H1 (cell line): ENCODE measurements around the gene COA5. TPM values are rescaled to one million over a fixed set of nuclear protein-coding genes. Genes with fewer than 3 reads are reported as not detected.

Experiments
- CTCF ChIA-PET: fragments of 300-600 bp; sonication (Branson Sonifier 250); formaldehyde crosslinking; loops from one replicate; lab custom pipeline; 2021; ENCODE audit not compliant: partially characterized antibody; lab: Charles Lee
- POLR2A ChIA-PET: fragments of 300-600 bp; sonication (Branson Sonifier 250); formaldehyde crosslinking; loops from one replicate; lab custom pipeline; 2021; ENCODE audit warnings: inconsistent platforms; ENCODE audit not compliant: partially characterized antibody; lab: Charles Lee
- DNase-seq, 2 experiments: peaks; one replicate each; pipeline versions ENCODE4 v3.0.0 to v3.0.0-alpha.2; 2010 to 2022; ENCODE audit warnings: low spot score in 2 of 2, low read depth in 1 of 2, mixed read lengths in 1 of 2
- FAIRE-seq: peaks from 2 replicates; lab custom pipeline; 2011; peaks lifted over from hg19 to GRCh38; lab: Jason Lieb, UNC
- H2AFZ ChIP-seq: 2 replicates; pipeline ENCODE4 v1.8.1; 2012; ENCODE audit warnings: low read length, inconsistent platforms
- H2AK5ac ChIP-seq: 2 replicates; pipeline ENCODE4 v1.6.1; 2013; ENCODE audit warnings: low read depth, low read length
- H2BK120ac ChIP-seq: replicated peaks from 2 replicates; pipeline ENCODE3; 2013; ENCODE audit warnings: low read depth, low read length, inconsistent platforms
- H2BK12ac ChIP-seq: 2 replicates; pipeline ENCODE4 v1.6.1; 2013; ENCODE audit warnings: low read depth, low read length
- H2BK15ac ChIP-seq: 2 replicates; pipeline ENCODE4 v1.6.1; 2013; ENCODE audit warnings: low read length
- H2BK20ac ChIP-seq: 2 replicates; pipeline ENCODE4 v1.6.1; 2013; ENCODE audit warnings: low read length
- H2BK5ac ChIP-seq: 2 replicates; pipeline ENCODE4 v1.6.1; 2013; ENCODE audit warnings: low read depth, low read length
- H3K14ac ChIP-seq: 2 replicates; pipeline ENCODE4 v1.6.1; 2013; ENCODE audit warnings: inconsistent platforms; ENCODE audit not compliant: insufficient read length
- H3K18ac ChIP-seq: 2 replicates; pipeline ENCODE4 v1.6.1; 2013; ENCODE audit warnings: low read length; ENCODE audit errors: extremely low read depth
- H3K23ac ChIP-seq: 2 replicates; pipeline ENCODE4 v1.6.1; 2013; ENCODE audit warnings: inconsistent platforms; ENCODE audit not compliant: insufficient read length
- H3K23me2 ChIP-seq: 2 replicates; pipeline ENCODE4 v1.6.1; 2013; ENCODE audit warnings: low read depth, low read length
- H3K27ac ChIP-seq: 2 replicates; pipeline ENCODE4 v1.6.1; 2011; ENCODE audit warnings: low read depth, low read length, inconsistent platforms
- H3K27me3 ChIP-seq, 4 experiments: replicated peaks in 1 of 4; 1 replicate in 1 of 4; 2 replicates in 3 of 4; pipeline versions ENCODE4 v1.6.1 to v1.8.1; 2011 to 2013; ENCODE audit warnings: low read length in 3 of 4, mild to moderate bottlenecking in 3 of 4, inconsistent platforms in 2 of 4, mixed read lengths in 2 of 4, moderate library complexity in 1 of 4; ENCODE audit not compliant: control insufficient read depth in 3 of 4, insufficient read depth in 3 of 4; ENCODE audit errors: extremely low read depth in 1 of 4
- H3K36me3 ChIP-seq, 4 experiments: 2 replicates each; pipeline versions ENCODE4 v1.6.1 to v1.8.1; 2011 to 2013; ENCODE audit warnings: mild to moderate bottlenecking in 4 of 4, low read length in 3 of 4, moderate library complexity in 2 of 4, control low read depth in 1 of 4, inconsistent platforms in 1 of 4; ENCODE audit not compliant: insufficient read depth in 4 of 4, control insufficient read depth in 2 of 4
- H3K4ac ChIP-seq: replicated peaks from 2 replicates; pipeline ENCODE3; 2013; ENCODE audit warnings: low read length, low read depth, mixed read lengths, inconsistent platforms; ENCODE audit not compliant: insufficient read length
- H3K4me1 ChIP-seq, 4 experiments: replicated peaks in 1 of 4; 1 replicate in 1 of 4; 2 replicates in 3 of 4; pipeline versions ENCODE4 v1.6.1 to v1.8.1; 2011 to 2013; ENCODE audit warnings: low read length in 3 of 4, inconsistent platforms in 2 of 4, mixed read lengths in 1 of 4; ENCODE audit not compliant: insufficient read depth in 4 of 4, control insufficient read depth in 3 of 4
- H3K4me2 ChIP-seq, 2 experiments: 2 replicates each; pipeline versions ENCODE4 v1.6.1 to v1.8.1; 2011 to 2013; ENCODE audit warnings: low read depth in 2 of 2, low read length in 2 of 2, control low read depth in 1 of 2, inconsistent platforms in 1 of 2, mild to moderate bottlenecking in 1 of 2; ENCODE audit not compliant: insufficient read depth in 1 of 2
- H3K4me3 ChIP-seq, 4 experiments: fragments of 200-600, 300-600 bp in 1 of 4; sonication (generic), shearing (Covaris generic), sonication (Bioruptor Twin) in 1 of 4; 2 replicates each; pipeline versions ENCODE4 v1.5.1 to v1.8.1; 2011 to 2016; ENCODE audit warnings: low read length in 4 of 4, low read depth in 3 of 4, control low read depth in 2 of 4, inconsistent platforms in 2 of 4, mild to moderate bottlenecking in 2 of 4, mixed read lengths in 1 of 4, moderate library complexity in 1 of 4; ENCODE audit not compliant: insufficient read depth in 2 of 4; ENCODE audit errors: extremely low read depth in 1 of 4
- H3K56ac ChIP-seq: replicated peaks from 2 replicates; pipeline ENCODE3; 2013; ENCODE audit warnings: low read depth, mild to moderate bottlenecking, mixed read lengths, low read length, inconsistent platforms; ENCODE audit not compliant: insufficient read length
- H3K79me1 ChIP-seq: 2 replicates; pipeline ENCODE4 v1.6.1; 2013; ENCODE audit warnings: low read depth, low read length, control low read depth
- H3K79me2 ChIP-seq, 2 experiments: 2 replicates each; pipeline versions ENCODE4 v1.6.1 to v1.8.1; 2012 to 2013; ENCODE audit warnings: low read length in 2 of 2, mild to moderate bottlenecking in 2 of 2, inconsistent platforms in 1 of 2; ENCODE audit not compliant: insufficient read depth in 2 of 2, control insufficient read depth in 1 of 2
- H3K9ac ChIP-seq, 4 experiments: replicated peaks in 1 of 4; 1 replicate in 1 of 4; 2 replicates in 3 of 4; pipeline versions ENCODE4 v1.6.1 to v1.8.1; 2011 to 2013; ENCODE audit warnings: low read depth in 3 of 4, low read length in 3 of 4, control low read depth in 2 of 4, mild to moderate bottlenecking in 2 of 4, moderate library complexity in 2 of 4, inconsistent platforms in 1 of 4; ENCODE audit errors: extremely low read depth in 1 of 4
- H3K9me3 ChIP-seq, 2 experiments: 2 replicates each; pipeline versions ENCODE4 v1.6.1 to v1.8.1; 2012 to 2013; ENCODE audit warnings: mild to moderate bottlenecking in 2 of 2, moderate library complexity in 2 of 2, control low read depth in 1 of 2, inconsistent platforms in 1 of 2, low read depth in 1 of 2, low read length in 1 of 2, mixed read lengths in 1 of 2; ENCODE audit not compliant: insufficient read depth in 2 of 2
- H4K20me1 ChIP-seq, 2 experiments: replicated peaks in 1 of 2; 2 replicates each; pipeline versions ENCODE3 to v1.8.1; 2011 to 2013; ENCODE audit warnings: inconsistent platforms in 2 of 2, low read length in 2 of 2, mild to moderate bottlenecking in 1 of 2; ENCODE audit not compliant: insufficient read depth in 2 of 2, control insufficient read depth in 1 of 2
- H4K5ac ChIP-seq: 2 replicates; pipeline ENCODE4 v1.6.1; 2013; ENCODE audit warnings: low read length, low read depth, mixed read lengths, inconsistent platforms; ENCODE audit not compliant: insufficient read length
- H4K8ac ChIP-seq: 2 replicates; pipeline ENCODE4 v1.8.0; 2013; ENCODE audit warnings: mild to moderate bottlenecking, moderate library complexity, low read length, inconsistent platforms; ENCODE audit not compliant: insufficient read depth; ENCODE audit errors: extremely low read depth
- H4K91ac ChIP-seq: replicated peaks from 2 replicates; pipeline ENCODE3; 2013; ENCODE audit warnings: low read length, mixed read lengths, inconsistent platforms; ENCODE audit not compliant: insufficient read length
- BRCA1 ChIP-seq: IDR thresholded peaks from 2 replicates; pipeline ENCODE4 v1.6.1; 2012; ENCODE audit warnings: low read depth, low read length, improper control_type of control experiment
- CTBP2 ChIP-seq: IDR thresholded peaks from 2 replicates; pipeline ENCODE4 v1.7.0; 2011; ENCODE audit warnings: borderline replicate concordance, mild to moderate bottlenecking, moderate library complexity, mixed read lengths, low read length; ENCODE audit not compliant: insufficient read depth, insufficient read length
- POLR2A ChIP-seq, 2 experiments: IDR thresholded peaks; 1 replicate in 1 of 2; 2 replicates in 1 of 2; pipeline ENCODE4 v1.6.1; 2011; ENCODE audit warnings: low read depth in 2 of 2, low read length in 2 of 2, mild to moderate bottlenecking in 2 of 2; ENCODE audit errors: control extremely low read depth in 1 of 2
- POLR2AphosphoS5 ChIP-seq: IDR thresholded peaks from 2 replicates; pipeline ENCODE4 v1.6.1; 2011; ENCODE audit warnings: low read depth, low read length
- RAD21 ChIP-seq, 2 experiments: IDR thresholded peaks in 1 of 2; conservative IDR thresholded peaks in 1 of 2; 2 replicates each; pipeline ENCODE4 v1.6.1; 2011; ENCODE audit warnings: low read depth in 2 of 2, low read length in 2 of 2, improper control_type of control experiment in 1 of 2, inconsistent platforms in 1 of 2, mild to moderate bottlenecking in 1 of 2, moderate library complexity in 1 of 2
- SIN3A ChIP-seq, 2 experiments: IDR thresholded peaks in 1 of 2; conservative IDR thresholded peaks in 1 of 2; 2 replicates each; pipeline ENCODE4 v1.6.1; 2011 to 2012; ENCODE audit warnings: low read length in 2 of 2, improper control_type of control experiment in 1 of 2, low read depth in 1 of 2, mild to moderate bottlenecking in 1 of 2
- TAF7 ChIP-seq: optimal IDR thresholded peaks from 2 replicates; pipeline ENCODE3; 2011; ENCODE audit warnings: low read depth, mild to moderate bottlenecking, inconsistent platforms, low read length, moderate library complexity, borderline replicate concordance
- WGBS, 2 experiments: shearing (Covaris generic) in 1 of 2; methylation state at CpG; one replicate each; pipeline versions ENCODE4 v1.1.6 to v1.1.7; 2013 to 2015; ENCODE audit warnings: low lambda C conversion rate in 2 of 2, mixed read lengths in 2 of 2, inconsistent platforms in 1 of 2, low coverage in 1 of 2, missing lambda C conversion rate in 1 of 2; ENCODE audit not compliant: insufficient replicate concordance in 2 of 2, insufficient coverage in 1 of 2, insufficient read length in 1 of 2; ENCODE audit errors: extremely low coverage in 1 of 2, missing lambda C conversion rate in 1 of 2; 5-methylcytosine and 5-hydroxymethylcytosine counted together
- polyA plus RNA-seq, 7 experiments: library from polyadenylated mRNA; depleted of rRNA in 3 of 7; stranded (reverse) in 5 of 7; unstranded in 2 of 7; fragments of >200 nt in 5 of 7; fragments of 200-250 nt in 2 of 7; gene quantifications; 1 replicate in 5 of 7; 2 replicates in 1 of 7; 4 replicates in 1 of 7; pipeline versions ENCODE4 v1.2.1 to v1.2.3, GENCODE V29; 2011 to 2013; ENCODE audit warnings: missing spikeins in 2 of 7, mixed read lengths in 2 of 7
- total RNA-seq: library from RNA; stranded (reverse); fragmentation: NEBNext Ultra II Directional; extraction: Animal tissue kit (Norgen Biotek cat#: 25700); gene quantifications from 2 replicates; pipeline ENCODE4 v1.2.1, GENCODE V29; 2021
- TF ChIP-seq, protein P1 (sequence below): IDR thresholded peaks from 2 replicates; pipeline ENCODE4 v1.6.1; 2012; ENCODE audit warnings: inconsistent platforms
- TF ChIP-seq, protein P2 (sequence below): IDR thresholded peaks from 2 replicates; pipeline ENCODE4 v1.6.1; 2012; ENCODE audit warnings: inconsistent platforms

The COA5 gene
- total and polyA plus RNA-seq, 2 of the 8 experiments (the other 6 are each of a cell fraction or from before 2014, with no cell fraction given): 20.3 to 24.7 TPM

DNA sequence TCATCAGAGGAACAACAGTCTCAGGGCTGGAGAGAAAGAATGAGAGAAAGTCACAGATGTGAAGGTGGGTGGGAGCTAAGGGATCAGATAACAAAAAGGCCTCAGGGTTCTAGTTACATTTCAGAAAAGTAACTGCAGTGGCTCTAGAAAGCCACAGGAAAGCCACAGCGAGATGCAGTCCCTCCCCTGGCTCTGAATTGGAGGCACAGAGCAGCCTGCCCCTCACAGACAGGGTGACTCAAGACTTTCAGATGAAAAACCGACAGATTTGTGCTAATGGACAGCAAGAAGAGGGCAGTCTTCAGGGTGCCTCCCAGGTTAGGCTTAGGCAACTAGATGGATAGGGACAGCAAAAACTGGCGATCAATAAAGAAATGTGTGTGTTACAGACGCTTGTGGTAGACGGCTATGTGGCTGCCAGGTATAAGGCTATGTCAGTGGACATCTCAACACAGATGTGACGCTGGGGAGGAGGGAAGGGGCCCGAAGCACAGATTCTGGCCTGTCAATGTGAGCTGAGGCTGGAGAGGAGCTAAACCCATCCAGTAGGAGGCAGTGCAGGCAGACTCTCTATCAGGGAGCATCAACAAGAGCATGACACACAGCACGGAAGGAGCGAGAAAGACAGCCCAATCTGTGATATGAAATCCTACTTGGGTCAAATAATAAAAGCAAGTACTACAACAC, 26.2 kb upstream of the COA5 start:
- no peak overlapping the region for H3K4me3 ChIP-seq
- 62% methylated on average over 9 of the region's 9 CpGs; no CpG with 5 or more reads in 1 of the 2 experiments for WGBS, 2 experiments
- H2BK12ac ChIP-seq: no peak overlapping the region
- no peak overlapping the region for H2BK5ac ChIP-seq
- 0 out of 2 replicates have a peak overlapping the region, but pooled peaks have one; percentile 71 for H2AFZ ChIP-seq
- no peak overlapping the region for H2AK5ac ChIP-seq
- H2BK20ac ChIP-seq: no peak overlapping the region
- peak; percentile 90 for FAIRE-seq
- H3K23me2 ChIP-seq: no peaks in the 10 kb centered on the region
- DNase-seq: peak; percentile 17 to 65
- ChIA-PET CTCF (interaction anchor here (0.6 to 3.3 kb wide), 16 partner anchors 9 to 432 kb away, joined by 3 to 18 read pairs (median 3); no protein-coding TSS in a partner anchor), POLR2A (interaction anchor here (1.2 kb wide), 1 partner anchor 33 kb away, joined by 4 read pairs; no protein-coding TSS in a partner anchor)
- no peaks in the 10 kb centered on the region for H3K79me2 ChIP-seq
- no peak overlapping the region for H3K27ac ChIP-seq
- no peak overlapping the region for H4K5ac ChIP-seq
- no peak overlapping the region for H2BK120ac ChIP-seq
- no peak overlapping the region for H3K4ac ChIP-seq
- no peak overlapping the region for H3K56ac ChIP-seq
- no peak overlapping the region for H3K18ac ChIP-seq
- H3K23ac ChIP-seq: no peak overlapping the region
- no peaks in the 10 kb centered on the region for H3K36me3 ChIP-seq
- H3K4me2 ChIP-seq: no peak overlapping the region
- H4K91ac ChIP-seq: no peak overlapping the region
- no peak overlapping the region for H2BK15ac ChIP-seq
- H3K79me1 ChIP-seq: no peaks in the 10 kb centered on the region
- H3K27me3 ChIP-seq: no peaks in the 10 kb centered on the region
- no peaks in the 10 kb centered on the region for H3K9me3 ChIP-seq
- H4K8ac ChIP-seq: no peak overlapping the region
- H3K14ac ChIP-seq: no peak overlapping the region
- H3K4me1 ChIP-seq: peaks cover 0 to 7% (median 1%) of the 10 kb centered on the region in 4 experiments; a peak in 3 of 7 replicates
- no peak overlapping the region for H3K9ac ChIP-seq
- H4K20me1 ChIP-seq: no peaks in the 10 kb centered on the region
- TF ChIP-seq POLR2A (IDR thresholded peaks at IDR 0.05; ENCODE audit: control extremely low read depth in 1 of 2, low read depth in 2 of 2, low read length in 2 of 2): no peak
- TF ChIP-seq BRCA1: no peak
- TF ChIP-seq POLR2AphosphoS5: no peak
- TF ChIP-seq RAD21 (IDR thresholded peaks at IDR 0.05 in 1 of 2, conservative IDR thresholded peaks at IDR 0.05 in 1 of 2; ENCODE audit: low read depth in 2 of 2, low read length in 2 of 2): peak; percentile 63 to 69
- TF ChIP-seq, protein P1, sequence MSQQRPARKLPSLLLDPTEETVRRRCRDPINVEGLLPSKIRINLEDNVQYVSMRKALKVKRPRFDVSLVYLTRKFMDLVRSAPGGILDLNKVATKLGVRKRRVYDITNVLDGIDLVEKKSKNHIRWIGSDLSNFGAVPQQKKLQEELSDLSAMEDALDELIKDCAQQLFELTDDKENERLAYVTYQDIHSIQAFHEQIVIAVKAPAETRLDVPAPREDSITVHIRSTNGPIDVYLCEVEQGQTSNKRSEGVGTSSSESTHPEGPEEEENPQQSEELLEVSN: no peak
- TF ChIP-seq, protein P2, sequence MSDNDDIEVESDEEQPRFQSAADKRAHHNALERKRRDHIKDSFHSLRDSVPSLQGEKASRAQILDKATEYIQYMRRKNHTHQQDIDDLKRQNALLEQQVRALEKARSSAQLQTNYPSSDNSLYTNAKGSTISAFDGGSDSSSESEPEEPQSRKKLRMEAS: no peak
- no peak for TF ChIP-seq TAF7
- no peak for TF ChIP-seq CTBP2
- peak in 1 of 2 experiments; percentile 54; a peak in 1 of 4 replicates for TF ChIP-seq SIN3A (conservative IDR thresholded peaks at IDR 0.05 in 1 of 2, IDR thresholded peaks at IDR 0.05 in 1 of 2; ENCODE audit: low read depth in 1 of 2, low read length in 2 of 2)
